Measurements from ENCODE around the gene FBLN5. TPM values are rescaled to one million over a fixed set of nuclear protein-coding genes. Genes with fewer than 3 reads are reported as not detected.

Gene FBLN5
- 10 to 100 TPM in 5 of 6 experiments, 1 to 10 TPM in 1; 6.7 to 36.3 (median 17.8) TPM for total RNA-seq
- long read RNA-seq, partial matches to known transcripts, result 0 of 3 reads
- long read RNA-seq, other reads (novel, unspliced or antisense), result 0 of 3 reads

- peak in 1 of 3 donors; percentile 43 for DNase-seq
- Histone ChIP-seq H3K36me3 (no peaks in the 10 kb centered on the region), H3K4me1 (peaks cover 0 to 4% (median 0%) of the 10 kb centered on the region in 4 donors), H3K27me3 (no peaks in the 10 kb centered on the region), H3K27ac (peak within 1 kb of the TSS in 1 of 3 donors; percentile 18), H3K4me3 (peak within 1 kb of the TSS; percentile 33 to 56 (median 50)), H3K9me3 (no peaks in the 10 kb centered on the region)
- WGBS (ENCODE audit: insufficient coverage, low coverage, low lambda C conversion rate, missing lambda C conversion rate), result 6% methylated on average over 21 of the region's 54 CpGs
- peak; percentile 61 to 89 (median 82) for ATAC-seq
- no peak for TF ChIP-seq CTCF (IDR thresholded peaks at IDR 0.05)
- no peak for TF ChIP-seq POLR2A (IDR thresholded peaks at IDR 0.05)
- intact Hi-C loops (cut with DNase I), result no loop called here
These were observed at the start of gene FBLN5 for GRCh38 chr14:91947475-91948184. TSS of gene FBLN5 (minus strand) at chr14:91947694. CDS start at chr14:91947229, 465 bp downstream.

- Histone ChIP-seq H3K9me3 (no peaks in the 10 kb centered on the region), H3K4me1 (no peaks in the 10 kb centered on the region), H3K27me3 (no peaks in the 10 kb centered on the region), H3K4me3 (no peak overlapping the region), H3K36me3 (peaks cover 0 to 35% (median 5%) of the 10 kb centered on the region in 4 donors), H3K27ac (no peak overlapping the region)
- peak; percentile 44 to 70 (median 66) for TF ChIP-seq CTCF (IDR thresholded peaks at IDR 0.05)
- no peak for TF ChIP-seq POLR2A (IDR thresholded peaks at IDR 0.05)
- DNase-seq, result no peak
- peak; percentile 78 to 92 (median 80) for ATAC-seq
- intact Hi-C loops (cut with DNase I), result no loop called here
- WGBS (ENCODE audit: insufficient coverage, low coverage, low lambda C conversion rate, missing lambda C conversion rate), result 23% methylated on average over 2 of the region's 2 CpGs
These were observed 49.5 kb upstream of the FBLN5 start for GRCh38 chr14:91996948-91997371.

- TF ChIP-seq POLR2A (IDR thresholded peaks at IDR 0.05), result no peak
- TF ChIP-seq CTCF (IDR thresholded peaks at IDR 0.05), result no peak
- ATAC-seq (peak in 1 of 4 donors; percentile 32), DNase-seq (no peak)
- peaks cover 0 to 35% (median 9%) of the 10 kb centered on the region in 4 donors for H3K36me3 ChIP-seq
- no peaks in the 10 kb centered on the region for H3K27me3 ChIP-seq
- H3K4me3 ChIP-seq, result no peak overlapping the region
- WGBS (ENCODE audit: insufficient coverage, low coverage, low lambda C conversion rate, missing lambda C conversion rate), result 62% methylated on average over 3 of the region's 3 CpGs
- H3K27ac ChIP-seq, result no peak overlapping the region
- peaks cover 0 to 19% (median 0%) of the 10 kb centered on the region in 4 donors for H3K4me1 ChIP-seq
- H3K9me3 ChIP-seq, result no peaks in the 10 kb centered on the region
- intact Hi-C loops (cut with DNase I), result no loop called here
These were observed 39.7 kb upstream of the FBLN5 start for GRCh38 chr14:91987192-91987591.

- DNase-seq (no peak), ATAC-seq (peak; percentile 66 to 77 (median 74))
- H3K27me3 ChIP-seq, result no peaks in the 10 kb centered on the region
- intact Hi-C loops (cut with DNase I), result no loop called here
- WGBS (ENCODE audit: insufficient coverage, low coverage, low lambda C conversion rate, missing lambda C conversion rate), result 13% methylated on average over 4 of the region's 4 CpGs
- H3K36me3 ChIP-seq, result peaks cover 0 to 27% (median 8%) of the 10 kb centered on the region in 4 donors
- peak overlapping the region in 1 of 3 donors; percentile 16 for H3K27ac ChIP-seq
- peaks cover 0 to 19% (median 0%) of the 10 kb centered on the region in 4 donors for H3K4me1 ChIP-seq
- H3K9me3 ChIP-seq, result no peaks in the 10 kb centered on the region
- TF ChIP-seq CTCF (IDR thresholded peaks at IDR 0.05) (no peak), POLR2A (IDR thresholded peaks at IDR 0.05) (no peak)
- H3K4me3 ChIP-seq, result no peak overlapping the region
These were observed 38.2 kb upstream of the FBLN5 start for GRCh38 chr14:91985521-91986255.

Measured in right lobe of liver (tissue), 6 donors.